Right atrium auricular region (tissue), 2 donors: ENCODE measurements around the gene STYK1. TPM values are rescaled to one million over a fixed set of nuclear protein-coding genes. Genes with fewer than 3 reads are reported as not detected.

Experiments
- DNase-seq: peaks from one replicate; pipeline ENCODE4 v3.0.0-alpha.2; 2019; ENCODE audit warnings: low spot score
- H3K27ac ChIP-seq, 2 donors: fragments of 200-600 bp; sonication (generic); 1 replicate in 1 of 2; 2 replicates in 1 of 2; pipeline ENCODE4 v1.5.1; 2016 to 2019
- H3K27me3 ChIP-seq, 2 donors: fragments of 200-600 bp; sonication (generic); one replicate each; pipeline versions ENCODE4 v1.5.1 to v1.6.0; 2017 to 2019
- H3K36me3 ChIP-seq: fragments of 200-600 bp; sonication (generic); one replicate; pipeline ENCODE4 v1.5.1; 2016
- H3K4me1 ChIP-seq, 2 donors: fragments of 200-600 bp; sonication (generic); one replicate each; pipeline versions ENCODE4 v1.5.1 to v1.6.0; 2017 to 2019
- H3K4me3 ChIP-seq, 2 donors: fragments of 200-600 bp; sonication (generic); 1 replicate in 1 of 2; 2 replicates in 1 of 2; pipeline ENCODE4 v1.5.1; 2017 to 2019; ENCODE audit warnings: mild to moderate bottlenecking in 1 of 2, moderate library complexity in 1 of 2
- H3K9me3 ChIP-seq, 2 donors: fragments of 200-600 bp; sonication (generic); one replicate each; pipeline ENCODE4 v1.5.1; 2019
- CTCF ChIP-seq, 2 donors: fragments of 200-600 bp; sonication (generic); IDR thresholded peaks; one replicate each; pipeline ENCODE4 v1.5.1; 2019; ENCODE audit warnings: antibody characterized with exemption in 2 of 2
- total RNA-seq, 2 donors: library from RNA; depleted of rRNA; stranded (reverse); fragments of >200 nt; gene quantifications; one replicate each; pipeline ENCODE4 v1.1.0, GENCODE V29; 2016

Gene STYK1
- total RNA-seq, result under 1 TPM in 1 of 2 donors, not detected in 1; 0.12 TPM

GRCh38 chr12:10673659-10674384 is at the start of gene STYK1:
Gene STYK1 (minus strand): TSS chr12:10674052. CDS start chr12:10634618, 39,434 bp downstream.
- DNase-seq, result no peak
- Histone ChIP-seq H3K4me1 (peaks cover 0 to 10% of the 10 kb centered on the region in 2 donors), H3K27ac (peak within 1 kb of the TSS in 1 of 2 donors; percentile 21), H3K27me3 (peaks cover 0 to 8% of the 10 kb centered on the region in 2 donors), H3K36me3 (no peaks in the 10 kb centered on the region), H3K9me3 (no peaks in the 10 kb centered on the region), H3K4me3 (peak within 1 kb of the TSS; percentile 32 to 53)
- peak; percentile 55 to 82 for TF ChIP-seq CTCF (IDR thresholded peaks at IDR 0.05)

GRCh38 chr12:10722905-10723746 is 49.3 kb upstream of the STYK1 start, which contains the start of gene YBX3:
Gene YBX3 (minus strand): TSS chr12:10723323. CDS start chr12:10723111, 212 bp downstream.
- Histone ChIP-seq H3K27me3 (no peaks in the 10 kb centered on the region), H3K9me3 (no peaks in the 10 kb centered on the region), H3K27ac (peak within 1 kb of the TSS; percentile 98 to 99), H3K4me1 (peaks cover 0 to 43% of the 10 kb centered on the region in 2 donors), H3K4me3 (peak within 1 kb of the TSS; percentile 63 to 95), H3K36me3 (no peaks in the 10 kb centered on the region)
- peak in 1 of 2 donors; percentile 13 for TF ChIP-seq CTCF (IDR thresholded peaks at IDR 0.05)
- DNase-seq, result peak; percentile 91

- H3K36me3 ChIP-seq, result no peaks in the 10 kb centered on the region
- peak overlapping the region; percentile 63 to 95 for H3K4me3 ChIP-seq
- H3K27ac ChIP-seq, result peak overlapping the region; percentile 98 to 99
- peak; percentile 63 for DNase-seq
- peak in 1 of 2 donors; percentile 37 for TF ChIP-seq CTCF (IDR thresholded peaks at IDR 0.05)
- H3K9me3 ChIP-seq, result no peaks in the 10 kb centered on the region
- no peaks in the 10 kb centered on the region for H3K27me3 ChIP-seq
- H3K4me1 ChIP-seq, result peaks cover 0 to 49% of the 10 kb centered on the region in 2 donors
These were observed 48.7 kb upstream of the STYK1 start for GRCh38 chr12:10722502-10722904.

GRCh38 chr12:10721651-10722501 is 48.0 kb upstream of the STYK1 start:
- H3K4me1 ChIP-seq, result peaks cover 0 to 56% of the 10 kb centered on the region in 2 donors
- H3K36me3 ChIP-seq, result no peaks in the 10 kb centered on the region
- peak overlapping the region; percentile 63 to 95 for H3K4me3 ChIP-seq
- peak overlapping the region; percentile 98 to 99 for H3K27ac ChIP-seq
- no peaks in the 10 kb centered on the region for H3K9me3 ChIP-seq
- no peak for TF ChIP-seq CTCF (IDR thresholded peaks at IDR 0.05)
- DNase-seq, result peak; percentile 98
- no peaks in the 10 kb centered on the region for H3K27me3 ChIP-seq

GRCh38 chr12:10720974-10721650 is 47.3 kb upstream of the STYK1 start:
- peak overlapping the region; percentile 98 to 99 for H3K27ac ChIP-seq
- H3K4me3 ChIP-seq, result peak overlapping the region; percentile 63 to 95
- no peak for DNase-seq
- peaks cover 4% of the 10 kb centered on the region for H3K36me3 ChIP-seq
- H3K9me3 ChIP-seq, result no peaks in the 10 kb centered on the region
- H3K4me1 ChIP-seq, result peaks cover 0 to 63% of the 10 kb centered on the region in 2 donors
- no peak for TF ChIP-seq CTCF (IDR thresholded peaks at IDR 0.05)
- H3K27me3 ChIP-seq, result no peaks in the 10 kb centered on the region
